Mononuclear cell (primary cell): ENCODE results near the gene LBP. TPM values are rescaled to one million over a fixed set of nuclear protein-coding genes. Genes with fewer than 3 reads are reported as not detected.
"Not testable (repeated sequence)": the region's sequence is repeated elsewhere in the genome, so short reads cannot be mapped to it uniquely, and the experiment has no call there.

ENCODE experiments used
- H3K27me3 ChIP-seq: 2 replicates; pipeline ENCODE4 v1.6.0; 2011; ENCODE audit warnings: low read length, control low read depth; ENCODE audit not compliant: insufficient read depth
- H3K4me1 ChIP-seq: 2 replicates; pipeline ENCODE4 v1.5.1; 2011; ENCODE audit warnings: mild to moderate bottlenecking, low read length, control low read depth; ENCODE audit not compliant: insufficient read depth
- H3K4me3 ChIP-seq: 2 replicates; pipeline ENCODE4 v1.5.1; 2011; ENCODE audit warnings: mild to moderate bottlenecking, low read length, moderate library complexity
- H3K9me3 ChIP-seq: 2 replicates; pipeline ENCODE4 v1.5.1; 2011; ENCODE audit warnings: low read depth, mild to moderate bottlenecking, control low read depth, low read length
- total RNA-seq: library from RNA; depleted of rRNA; stranded (reverse); fragments of >200 nt; gene quantifications from one replicate; pipeline ENCODE4 v1.2.3, GENCODE V29; 2012

Gene LBP
- total RNA-seq, 1 donor: not detected

DNA sequence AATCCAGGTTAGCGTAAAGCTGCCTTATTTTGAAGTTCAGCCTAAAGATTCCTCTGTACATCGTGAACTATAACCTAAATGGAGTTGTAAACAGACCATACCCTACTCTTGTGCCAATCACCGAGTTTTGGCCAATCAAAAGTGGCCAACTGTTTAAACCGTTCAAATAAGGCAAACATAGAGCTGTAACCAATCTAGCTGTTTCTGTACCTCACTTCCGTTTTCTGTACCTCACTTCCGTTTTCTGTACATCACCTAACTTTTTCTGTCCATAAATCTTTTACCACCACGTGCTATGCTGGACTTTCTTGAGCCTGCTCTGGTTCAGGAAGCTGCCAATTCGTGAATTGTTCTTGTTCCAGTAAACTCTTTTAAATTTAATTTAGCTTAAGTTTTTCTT, 39.7 kb downstream of the LBP start:
- H3K4me3 ChIP-seq: no peak overlapping the region
- H3K9me3 ChIP-seq: no peaks in the 10 kb centered on the region
- H3K4me1 ChIP-seq: no peaks in the 10 kb centered on the region

GRCh38 chr20:38386851-38387250, 40.6 kb downstream of the LBP start:
- H3K4me1 ChIP-seq: no peaks in the 10 kb centered on the region
- H3K9me3 ChIP-seq: no peaks in the 10 kb centered on the region
- no peaks in the 10 kb centered on the region for H3K27me3 ChIP-seq
- H3K4me3 ChIP-seq: no peak overlapping the region

More for the DNA sequence above, 39.7 kb downstream of the LBP start:
- H3K27me3 ChIP-seq: no peaks in the 10 kb centered on the region

- Histone ChIP-seq H3K4me1 (no peaks in the 10 kb centered on the region), H3K9me3 (no peaks in the 10 kb centered on the region), H3K27me3 (no peaks in the 10 kb centered on the region), H3K4me3 (no peak overlapping the region)
Observed at GRCh38 chr20:38387953-38388352, 41.7 kb downstream of the LBP start.

GRCh38 chr20:38392356-38392755, 46.1 kb downstream of the LBP start:
- H3K9me3 ChIP-seq: no peaks in the 10 kb centered on the region

DNA sequence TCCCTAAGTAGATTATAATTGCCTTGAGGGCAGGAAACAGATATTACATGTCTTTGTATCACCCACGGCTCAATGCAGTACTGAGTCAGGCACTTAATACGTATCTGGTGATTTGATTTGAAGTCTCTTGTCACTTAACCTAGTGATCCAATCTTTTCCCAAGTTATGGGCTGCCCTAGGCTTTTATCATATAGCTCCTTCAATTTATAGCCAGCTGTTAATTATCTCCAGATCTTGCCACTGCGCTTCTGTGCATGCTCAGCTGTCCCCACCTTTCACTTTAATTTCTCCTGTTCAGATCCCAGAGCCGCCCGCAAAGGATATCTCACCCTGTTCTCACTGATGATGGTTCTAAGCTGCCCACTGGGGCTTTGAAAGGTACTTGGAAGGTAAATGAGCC, 47.0 kb downstream of the LBP start:
- H3K27me3 ChIP-seq: no peaks in the 10 kb centered on the region
- H3K9me3 ChIP-seq: no peaks in the 10 kb centered on the region
- no peak overlapping the region for H3K4me3 ChIP-seq
- peaks cover 8% of the 10 kb centered on the region for H3K4me1 ChIP-seq

More at GRCh38 chr20:38392356-38392755, 46.1 kb downstream of the LBP start:
- H3K27me3 ChIP-seq: no peaks in the 10 kb centered on the region
- no peak overlapping the region for H3K4me3 ChIP-seq
- H3K4me1 ChIP-seq: peaks cover 8% of the 10 kb centered on the region

- peaks cover 8% of the 10 kb centered on the region for H3K4me1 ChIP-seq
- H3K9me3 ChIP-seq: no peaks in the 10 kb centered on the region
- no peaks in the 10 kb centered on the region for H3K27me3 ChIP-seq
- no peak overlapping the region for H3K4me3 ChIP-seq
Observed at GRCh38 chr20:38395165-38395564, 48.9 kb downstream of the LBP start.

- not testable (repeated sequence) for H3K9me3 ChIP-seq, H3K4me3 ChIP-seq, H3K27me3 ChIP-seq, H3K4me1 ChIP-seq
Observed at GRCh38 chr20:38395751-38396395, 49.6 kb downstream of the LBP start.

DNA sequence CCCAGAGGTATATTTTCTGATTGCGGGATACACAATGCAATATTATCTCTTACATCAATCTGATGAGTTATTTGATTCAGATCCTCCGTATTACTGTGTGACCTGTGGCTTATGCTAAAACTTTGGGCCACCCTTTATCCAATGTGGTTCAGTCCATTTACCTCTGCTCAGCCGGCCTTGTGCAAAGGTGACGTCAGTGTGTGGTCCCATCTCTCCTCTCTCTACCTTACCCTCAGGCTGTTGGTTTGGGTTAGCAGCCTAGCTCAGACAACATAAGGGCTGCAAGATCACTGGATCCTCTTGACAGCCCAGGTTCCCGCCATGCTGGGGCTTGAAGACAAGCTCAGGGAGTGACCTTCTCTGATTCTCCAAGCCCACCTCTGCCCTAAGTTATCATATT, 55.8 kb downstream of the LBP start:
- Histone ChIP-seq H3K9me3 (no peaks in the 10 kb centered on the region), H3K4me3 (no peak overlapping the region), H3K4me1 (no peaks in the 10 kb centered on the region), H3K27me3 (no peaks in the 10 kb centered on the region)

GRCh38 chr20:38402816-38403215, 56.5 kb downstream of the LBP start:
- Histone ChIP-seq H3K27me3 (no peaks in the 10 kb centered on the region), H3K4me1 (no peaks in the 10 kb centered on the region), H3K4me3 (no peak overlapping the region), H3K9me3 (no peaks in the 10 kb centered on the region)

DNA sequence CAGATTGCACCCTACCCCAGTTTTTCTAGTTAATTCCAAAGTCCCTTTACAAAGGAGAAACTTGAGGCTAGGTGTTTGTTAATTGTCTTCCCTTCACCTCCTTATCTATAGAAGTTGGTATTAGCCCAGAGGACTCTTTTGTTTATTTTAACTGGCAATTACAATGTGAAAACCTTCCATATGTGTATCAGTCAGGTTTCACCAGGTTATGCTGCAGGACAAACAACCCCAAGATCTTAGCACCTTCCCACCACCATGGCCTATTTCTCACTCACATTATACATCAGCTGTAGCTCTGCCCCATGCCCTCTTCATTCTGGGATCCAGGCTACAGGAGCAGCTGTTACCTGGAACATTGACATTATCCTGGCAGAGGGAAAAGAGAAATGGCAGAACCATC, 57.7 kb downstream of the LBP start:
- H3K27me3 ChIP-seq: no peaks in the 10 kb centered on the region
- H3K9me3 ChIP-seq: no peaks in the 10 kb centered on the region
- no peaks in the 10 kb centered on the region for H3K4me1 ChIP-seq
- H3K4me3 ChIP-seq: no peak overlapping the region

GRCh38 chr20:38405132-38405531, 58.9 kb downstream of the LBP start:
- Histone ChIP-seq H3K27me3 (no peaks in the 10 kb centered on the region), H3K9me3 (no peaks in the 10 kb centered on the region), H3K4me1 (no peaks in the 10 kb centered on the region), H3K4me3 (no peak overlapping the region)

GRCh38 chr20:38406476-38406875, 60.2 kb downstream of the LBP start:
- no peaks in the 10 kb centered on the region for H3K27me3 ChIP-seq
- H3K4me3 ChIP-seq: no peak overlapping the region
- H3K9me3 ChIP-seq: no peaks in the 10 kb centered on the region
- H3K4me1 ChIP-seq: no peaks in the 10 kb centered on the region

GRCh38 chr20:38407321-38407720, 61.0 kb downstream of the LBP start:
- Histone ChIP-seq H3K27me3 (no peaks in the 10 kb centered on the region), H3K4me3 (no peak overlapping the region), H3K9me3 (no peaks in the 10 kb centered on the region), H3K4me1 (no peaks in the 10 kb centered on the region)

DNA sequence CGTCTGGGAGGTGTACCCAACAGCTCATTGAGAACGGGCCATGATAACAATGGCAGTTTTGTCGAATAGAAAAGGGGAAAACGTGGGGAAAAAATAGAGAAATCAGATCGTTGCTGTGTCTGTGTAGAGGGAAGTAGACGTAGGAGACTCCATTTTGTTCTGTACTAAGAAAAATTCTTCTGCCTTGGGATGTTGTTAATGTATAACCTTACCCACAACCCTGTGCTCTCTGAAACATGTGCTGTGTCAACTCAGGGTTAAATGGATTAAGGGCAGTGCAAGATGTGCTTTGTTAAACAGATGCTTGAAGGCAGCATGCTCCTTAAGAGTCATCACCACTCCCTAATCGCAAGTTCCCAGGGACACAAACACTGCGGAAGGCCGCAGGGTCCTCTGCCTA, 61.5 kb downstream of the LBP start:
- H3K27me3 ChIP-seq: not testable (repeated sequence)

DNA sequence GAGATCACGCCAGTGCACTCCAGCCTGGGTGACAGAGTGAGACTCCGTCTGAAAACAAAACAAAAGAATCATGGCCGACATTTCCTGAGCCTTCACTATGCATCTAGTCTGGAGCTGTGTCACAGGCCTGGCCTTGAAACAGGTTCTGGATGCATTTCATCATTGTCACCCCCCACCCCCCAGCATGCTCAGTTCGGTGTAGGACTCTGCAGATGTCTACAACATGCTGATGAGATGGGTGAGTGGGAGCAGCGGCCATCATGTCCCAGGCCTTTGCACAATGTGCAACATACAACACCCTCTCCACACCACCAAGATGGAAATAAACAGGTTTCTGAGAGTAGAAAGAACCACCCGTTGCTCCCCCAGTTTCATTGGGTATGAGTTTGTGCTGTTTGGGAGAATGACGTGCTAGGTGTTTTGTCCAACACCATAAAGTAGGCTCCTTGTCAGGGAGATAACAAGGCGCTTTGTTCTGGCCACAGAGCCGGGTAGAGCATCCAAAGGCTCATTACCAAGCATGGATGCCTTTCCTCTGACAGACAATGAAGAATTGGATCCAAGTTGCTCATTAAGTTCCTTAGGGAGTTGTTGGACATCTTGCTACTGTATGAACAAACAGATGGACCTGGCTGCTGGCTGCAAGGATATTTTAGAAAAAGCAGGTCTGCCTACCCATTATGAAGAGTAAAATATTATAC, 66.7 kb downstream of the LBP start:
- Histone ChIP-seq H3K27me3 (no peaks in the 10 kb centered on the region), H3K9me3 (no peaks in the 10 kb centered on the region), H3K4me3 (no peak overlapping the region), H3K4me1 (no peaks in the 10 kb centered on the region)

More for the DNA sequence above, 61.5 kb downstream of the LBP start:
- H3K4me1 ChIP-seq, H3K4me3 ChIP-seq, H3K9me3 ChIP-seq: not testable (repeated sequence)
